GM21528 (cell line): ENCODE data around the gene ELP2.
"Not testable (repeated sequence)": the region's sequence is repeated elsewhere in the genome, so short reads cannot be mapped to it uniquely, and the experiment has no call there.

Source experiments
- ATAC-seq: cut with Tn5 transposase; IDR thresholded peaks from one replicate; pipeline ENCODE4 v1.9.1; 2021; ENCODE audit warnings: mild to moderate bottlenecking, moderate library complexity; ENCODE audit not compliant: unreplicated experiment, low FRiP score

The ELP2 gene

GRCh38 chr18:36116771-36117170 is 12.9 kb upstream of the ELP2 start:
- ATAC-seq, result not testable (repeated sequence)

GRCh38 chr18:36120297-36120696 is 9.4 kb upstream of the ELP2 start:
- ATAC-seq, result no peak

- ATAC-seq, result no peak
Observed at GRCh38 chr18:36124841-36125240, 4.9 kb upstream of the ELP2 start.

GRCh38 chr18:36126668-36127067 is 3.0 kb upstream of the ELP2 start:
- ATAC-seq, result no peak

GRCh38 chr18:36127836-36128529 is 1.7 kb upstream of the ELP2 start:
- no peak for ATAC-seq

- no peak for ATAC-seq
Observed at GRCh38 chr18:36128530-36128870, 1.2 kb upstream of the ELP2 start.

GRCh38 chr18:36128907-36129299 is 796 bp upstream of the ELP2 start:
- ATAC-seq, result peak; percentile 25

- ATAC-seq, result peak; percentile 29
Observed at GRCh38 chr18:36130039-36130831, 536 bp downstream of the ELP2 start.

- ATAC-seq, result no peak
Observed at GRCh38 chr18:36130883-36131653, 1.4 kb downstream of the ELP2 start.

- ATAC-seq, result no peak
Observed at GRCh38 chr18:36131692-36132483, 2.2 kb downstream of the ELP2 start.

GRCh38 chr18:36132756-36133155 is 3.1 kb downstream of the ELP2 start:
- no peak for ATAC-seq

GRCh38 chr18:36135264-36135663 is 5.6 kb downstream of the ELP2 start:
- ATAC-seq, result no peak

- ATAC-seq, result no peak
Observed at GRCh38 chr18:36139245-36139644, 9.5 kb downstream of the ELP2 start.

GRCh38 chr18:36141576-36141975 is 11.9 kb downstream of the ELP2 start:
- no peak for ATAC-seq

GRCh38 chr18:36142751-36143150 is 13.1 kb downstream of the ELP2 start:
- ATAC-seq, result no peak

GRCh38 chr18:36143391-36143790 is 13.7 kb downstream of the ELP2 start:
- ATAC-seq, result no peak

GRCh38 chr18:36149514-36150289 is 20.0 kb downstream of the ELP2 start:
- ATAC-seq, result peak; percentile 96

- ATAC-seq, result no peak
Observed at GRCh38 chr18:36152781-36153180, 23.1 kb downstream of the ELP2 start.

- no peak for ATAC-seq
Observed at GRCh38 chr18:36153203-36153602, 23.5 kb downstream of the ELP2 start.

GRCh38 chr18:36153771-36154170 is 24.1 kb downstream of the ELP2 start:
- no peak for ATAC-seq
